GM23338 (cell line): ENCODE data around the gene THSD4.

ENCODE experiments used
- CREB1 ChIP-seq: fragments of 250-450 bp; sonication (Bioruptor Pico); IDR thresholded peaks from 2 replicates; pipeline ENCODE4 v1.5.0; 2020; ENCODE audit warnings: low read depth, mild to moderate bottlenecking, moderate library complexity
- CTCF ChIP-seq, 2 experiments: fragments of 200-600 bp in 1 of 2; sonication (generic) in 1 of 2; conservative IDR thresholded peaks; 2 replicates each; pipeline versions ENCODE4 v1.5.1 to v1.6.1; 2016 to 2017; ENCODE audit warnings: antibody characterized with exemption in 2 of 2, low read depth in 2 of 2, mild to moderate bottlenecking in 2 of 2, moderate library complexity in 1 of 2
- ETS1 ChIP-seq: IDR thresholded peaks from 2 replicates; pipeline ENCODE4 v1.6.1; 2016; ENCODE audit warnings: antibody characterized with exemption
- EZH2 ChIP-seq: fragments of 200-600 bp; sonication (generic); IDR thresholded peaks from one replicate; pipeline ENCODE4 v1.8.0; 2017; ENCODE audit warnings: antibody characterized with exemption, mild to moderate bottlenecking, low read depth; ENCODE audit not compliant: unreplicated experiment
- EZH2phosphoT487 ChIP-seq: fragments of 200-600 bp; sonication (generic); IDR thresholded peaks from one replicate; pipeline ENCODE4 v1.8.1; 2018; ENCODE audit warnings: antibody characterized with exemption; ENCODE audit not compliant: unreplicated experiment
- POLR2AphosphoS5 ChIP-seq: IDR thresholded peaks from 2 replicates; pipeline ENCODE4 v1.6.1; 2016; ENCODE audit warnings: antibody characterized with exemption, low read depth
- ZNF114 ChIP-seq: fragments of 250-450 bp; sonication (Bioruptor Pico); IDR thresholded peaks from 2 replicates; pipeline ENCODE4 v1.5.0; 2020; ENCODE audit warnings: mild to moderate bottlenecking, moderate library complexity

- TF ChIP-seq CTCF (conservative IDR thresholded peaks at IDR 0.05; ENCODE audit: low read depth in 2 of 2) = no peak
- no peak for TF ChIP-seq EZH2phosphoT487
- no peak for TF ChIP-seq ZNF114 (CRISPR knock-in tag)
- TF ChIP-seq POLR2AphosphoS5 = no peak
- no peak for TF ChIP-seq EZH2
- TF ChIP-seq CREB1 (CRISPR knock-in tag) = no peak
- no peak for TF ChIP-seq ETS1
These were observed 42.8 kb upstream of the THSD4 start for GRCh38 chr15:71072423-71072822.
